GM19043 (cell line): ENCODE results near the gene MYOG.

Source experiments
- ATAC-seq: cut with Tn5 transposase; IDR thresholded peaks from one replicate; pipeline ENCODE4 v1.9.1; 2021; ENCODE audit warnings: low read depth; ENCODE audit not compliant: unreplicated experiment

MYOG gene

DNA sequence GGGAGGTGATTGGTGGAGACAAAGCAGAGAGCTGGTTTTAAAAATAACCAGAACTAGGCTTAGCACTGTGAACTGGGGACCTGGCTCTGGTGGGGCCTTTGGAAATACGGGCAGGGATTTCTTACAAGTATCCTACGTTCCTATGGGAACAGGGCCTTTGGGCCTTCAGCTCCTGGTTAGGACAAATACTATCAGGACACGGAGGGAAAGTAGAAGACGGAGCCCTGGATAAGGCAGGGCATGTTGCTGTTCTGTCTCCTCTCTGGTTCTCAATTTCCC is 5.3 kb upstream of the MYOG start:
- ATAC-seq = no peak

GRCh38 chr1:203090421-203091198 is 4.8 kb upstream of the MYOG start:
- no peak for ATAC-seq

GRCh38 chr1:203089651-203090045 is 3.8 kb upstream of the MYOG start:
- no peak for ATAC-seq

DNA sequence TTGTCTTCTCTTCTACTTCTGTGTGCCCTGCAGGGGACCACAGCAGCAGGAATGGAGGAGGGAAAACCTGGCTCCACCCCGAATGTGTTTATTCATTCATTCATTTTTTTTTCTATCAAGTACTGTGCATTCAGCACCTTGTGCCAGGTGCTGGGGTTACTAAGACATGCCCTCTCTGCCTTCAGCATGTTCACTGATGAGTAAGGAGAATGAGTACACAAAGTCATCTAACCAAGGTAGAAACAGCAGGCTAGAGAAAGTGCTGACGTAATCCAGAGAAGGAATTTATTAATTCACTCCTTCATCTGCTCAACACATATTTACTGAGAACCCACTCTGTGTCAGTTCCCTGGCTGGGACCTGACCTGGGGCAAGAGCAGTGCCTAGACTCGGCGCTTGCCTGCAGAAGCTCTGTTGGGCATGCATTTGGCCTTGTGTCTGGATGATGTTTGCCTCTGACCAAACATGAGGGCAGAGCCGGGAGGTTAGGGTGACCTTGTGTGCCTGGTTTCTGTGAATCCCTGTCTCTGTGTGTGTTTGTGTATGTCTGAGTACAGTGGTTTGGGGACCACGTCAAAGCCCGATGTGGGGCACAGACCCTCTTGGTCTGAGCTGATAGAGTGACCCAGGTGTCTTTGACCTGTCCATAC is 3.3 kb upstream of the MYOG start:
- ATAC-seq = no peak

- ATAC-seq = no peak
These were observed 2.6 kb upstream of the MYOG start for GRCh38 chr1:203088441-203088840.

GRCh38 chr1:203086992-203087763 is 1.4 kb upstream of the MYOG start:
- no peak for ATAC-seq

DNA sequence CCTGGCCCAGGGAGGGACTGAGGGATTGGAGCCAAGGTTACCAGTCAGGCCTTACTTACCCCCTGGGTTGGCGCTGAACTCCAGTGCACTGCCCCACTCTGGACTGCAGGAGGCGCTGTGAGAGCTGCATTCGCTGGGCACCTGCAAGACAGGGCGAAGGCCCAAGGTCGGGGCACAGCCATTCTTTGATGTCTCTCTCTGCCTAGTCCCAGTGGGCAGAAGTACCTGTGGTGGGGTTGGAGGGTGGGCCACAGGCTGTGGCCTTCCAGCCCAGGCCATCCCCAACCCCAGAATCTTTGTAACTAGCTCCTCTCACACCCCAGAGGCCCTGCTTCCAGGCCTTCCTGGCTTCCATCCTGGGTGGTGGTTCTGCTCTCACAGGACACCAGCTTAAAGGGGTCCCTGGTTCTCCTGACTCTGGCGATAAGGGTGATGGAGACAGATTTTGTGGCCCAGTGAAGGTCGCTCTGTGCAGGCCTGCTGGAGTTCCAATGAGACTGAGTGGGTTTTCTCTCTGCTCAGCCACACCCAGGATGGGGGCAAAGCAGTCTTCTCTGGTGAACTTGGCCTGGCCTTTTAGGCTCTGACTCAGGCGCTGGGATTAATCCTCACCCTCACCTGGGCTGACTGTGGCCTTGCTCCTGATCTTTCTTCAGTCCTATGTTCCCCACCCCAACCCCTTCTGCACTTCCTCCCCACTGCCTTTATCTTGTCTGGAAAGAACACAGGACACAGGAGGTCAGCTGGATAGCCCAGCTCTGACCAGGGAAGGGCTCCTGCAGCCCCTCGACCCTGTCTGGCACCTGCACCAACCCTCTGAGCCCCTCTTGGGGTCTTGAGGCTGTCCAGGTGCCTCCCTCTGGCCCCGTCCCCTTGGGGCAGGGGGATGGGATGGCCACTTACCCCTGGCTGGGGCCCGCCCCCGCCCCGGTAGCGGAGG is 954 bp downstream of the MYOG start:
- no peak for ATAC-seq

GRCh38 chr1:203083463-203083921 is 2.3 kb downstream of the MYOG start:
- ATAC-seq = no peak

DNA sequence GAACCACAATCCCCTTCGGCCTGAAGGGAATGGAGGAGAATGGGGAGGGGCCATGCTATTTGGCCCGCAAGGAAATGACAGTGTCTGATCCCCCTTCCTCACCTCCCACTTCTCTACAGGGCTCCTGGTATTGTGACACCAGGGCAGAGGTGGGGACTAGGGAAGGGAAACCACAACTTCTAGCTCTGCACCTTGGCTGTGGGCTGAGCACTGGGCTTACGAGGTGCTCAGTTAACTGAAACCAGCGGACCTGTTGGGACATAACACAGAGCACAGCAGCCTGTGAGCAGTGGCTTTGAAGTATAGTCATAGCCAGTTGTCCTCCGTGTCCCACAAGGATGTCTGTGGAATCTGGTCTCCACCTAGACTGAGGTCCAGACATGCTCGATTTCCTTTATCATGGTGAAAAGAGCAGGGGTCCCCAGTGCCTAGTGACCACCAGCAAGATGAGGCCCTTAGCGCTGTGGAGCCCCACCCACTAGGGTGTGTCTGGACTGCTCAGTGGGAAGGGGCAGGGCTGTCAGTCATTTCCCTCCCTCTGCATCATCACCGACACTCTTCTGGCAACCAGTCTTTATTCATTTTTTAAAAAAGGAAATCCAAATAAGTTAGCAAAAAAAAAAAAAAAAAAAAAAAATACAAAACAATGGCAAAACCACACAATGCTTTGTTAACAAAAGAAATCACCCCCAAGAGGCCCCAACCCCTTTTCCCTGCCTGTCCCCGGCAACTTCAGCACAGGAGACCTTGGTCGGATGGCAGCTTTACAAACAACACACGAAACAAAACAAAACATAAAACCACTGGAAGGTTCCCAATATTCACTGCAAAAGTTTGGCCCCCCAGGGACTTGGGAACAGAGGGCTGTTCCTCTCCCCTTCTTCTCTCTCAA is 3.0 kb downstream of the MYOG start:
- no peak for ATAC-seq

DNA sequence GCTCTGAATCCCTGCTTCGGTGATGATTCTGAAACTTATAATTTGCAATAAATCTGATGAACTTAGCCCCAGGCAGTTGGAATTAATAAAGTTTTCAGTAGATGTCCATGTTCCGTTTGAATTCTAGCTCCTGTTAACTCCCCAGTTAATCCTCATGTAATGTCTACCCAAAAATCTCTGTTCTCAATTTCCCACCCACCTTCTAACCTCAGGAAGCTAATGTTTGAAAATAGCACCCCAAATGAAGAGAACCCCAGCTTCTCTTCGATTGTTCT is 3.6 kb downstream of the MYOG start:
- ATAC-seq = no peak

DNA sequence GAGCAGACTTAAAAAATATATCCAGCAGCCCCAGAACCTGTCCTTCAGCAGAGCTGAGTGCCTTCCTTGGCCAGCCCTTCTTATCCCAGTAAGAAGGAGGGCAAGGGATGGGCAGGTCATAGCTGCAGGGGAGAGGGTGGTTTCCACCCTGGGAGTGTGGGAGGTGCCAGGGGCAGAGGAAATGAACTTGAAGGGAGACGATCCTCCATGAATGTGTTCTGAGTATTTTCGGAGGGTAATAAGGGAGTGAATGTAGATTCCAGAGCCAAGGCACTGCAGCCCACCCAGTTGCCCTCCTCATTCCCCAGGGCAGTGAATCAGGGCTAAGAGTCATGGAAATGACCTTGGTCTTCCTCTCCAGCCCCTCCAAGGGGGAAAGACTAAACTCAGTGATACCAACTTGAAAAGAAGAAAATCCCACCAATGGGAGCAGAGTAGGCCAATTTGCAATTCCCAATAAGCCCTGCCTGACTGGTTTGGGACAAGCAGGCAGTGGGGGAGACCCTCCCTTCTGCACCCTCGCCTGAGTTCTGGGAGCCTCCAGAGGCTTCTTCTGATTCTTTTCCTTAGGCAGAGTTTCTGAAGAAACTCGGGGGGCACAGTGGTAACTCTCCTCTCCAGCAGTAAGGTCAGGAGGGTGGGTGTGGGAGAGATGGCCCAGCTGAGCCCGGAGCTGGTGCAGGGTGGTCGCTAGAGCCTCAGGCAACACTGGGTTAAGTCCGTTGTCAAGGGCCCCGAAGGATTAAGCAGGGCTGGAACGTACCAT is 4.2 kb downstream of the MYOG start:
- ATAC-seq = no peak

- ATAC-seq = no peak
These were observed 5.4 kb downstream of the MYOG start for GRCh38 chr1:203080456-203080855.

- ATAC-seq = no peak
These were observed 7.3 kb downstream of the MYOG start for GRCh38 chr1:203078478-203078877.

DNA sequence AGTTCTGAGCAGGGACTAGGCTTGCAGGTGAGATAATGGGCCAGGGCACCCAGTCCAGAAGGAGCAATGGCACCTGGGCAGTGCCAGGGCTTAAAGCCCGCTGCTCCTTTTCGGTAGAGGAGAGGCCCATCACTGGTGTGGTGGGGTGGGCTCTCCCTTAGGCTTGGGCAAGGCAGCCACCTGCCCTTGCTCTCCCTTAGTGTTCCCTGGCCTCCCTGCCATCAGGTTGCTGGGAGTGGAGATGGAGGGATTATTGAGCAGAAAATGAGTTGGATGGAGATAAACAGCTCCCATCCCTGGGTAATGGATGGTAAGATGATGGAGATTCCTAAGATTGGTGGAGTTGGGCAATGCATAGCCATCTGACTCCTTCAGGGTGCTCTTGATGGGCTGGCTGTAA is 7.9 kb downstream of the MYOG start:
- ATAC-seq = no peak

GRCh38 chr1:203077367-203077766 is 8.4 kb downstream of the MYOG start:
- ATAC-seq = no peak

DNA sequence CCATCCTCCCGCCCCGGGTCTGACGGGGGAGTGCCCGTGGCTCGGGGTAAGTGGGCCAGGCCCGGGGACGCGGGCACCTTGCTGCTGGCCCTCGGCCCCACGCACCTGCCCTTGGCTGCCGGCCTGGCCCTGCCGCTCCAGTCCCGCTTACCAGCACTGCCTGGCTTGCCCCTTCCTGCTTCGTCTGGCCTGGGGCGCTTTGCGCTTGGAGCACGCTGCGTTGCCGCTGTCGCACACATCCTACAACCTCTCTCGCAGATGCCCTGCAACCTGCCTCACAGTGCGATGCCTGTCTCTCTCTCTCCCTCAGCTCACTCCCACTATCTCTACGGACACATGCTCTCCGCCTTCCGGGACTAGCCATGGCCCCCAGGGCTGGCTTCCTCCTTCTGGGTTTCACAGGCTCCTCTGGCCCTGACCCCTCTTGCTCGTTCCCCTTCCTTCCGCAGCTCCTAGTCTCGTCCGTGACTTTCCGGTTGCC is 9.7 kb downstream of the MYOG start:
- ATAC-seq = no peak

DNA sequence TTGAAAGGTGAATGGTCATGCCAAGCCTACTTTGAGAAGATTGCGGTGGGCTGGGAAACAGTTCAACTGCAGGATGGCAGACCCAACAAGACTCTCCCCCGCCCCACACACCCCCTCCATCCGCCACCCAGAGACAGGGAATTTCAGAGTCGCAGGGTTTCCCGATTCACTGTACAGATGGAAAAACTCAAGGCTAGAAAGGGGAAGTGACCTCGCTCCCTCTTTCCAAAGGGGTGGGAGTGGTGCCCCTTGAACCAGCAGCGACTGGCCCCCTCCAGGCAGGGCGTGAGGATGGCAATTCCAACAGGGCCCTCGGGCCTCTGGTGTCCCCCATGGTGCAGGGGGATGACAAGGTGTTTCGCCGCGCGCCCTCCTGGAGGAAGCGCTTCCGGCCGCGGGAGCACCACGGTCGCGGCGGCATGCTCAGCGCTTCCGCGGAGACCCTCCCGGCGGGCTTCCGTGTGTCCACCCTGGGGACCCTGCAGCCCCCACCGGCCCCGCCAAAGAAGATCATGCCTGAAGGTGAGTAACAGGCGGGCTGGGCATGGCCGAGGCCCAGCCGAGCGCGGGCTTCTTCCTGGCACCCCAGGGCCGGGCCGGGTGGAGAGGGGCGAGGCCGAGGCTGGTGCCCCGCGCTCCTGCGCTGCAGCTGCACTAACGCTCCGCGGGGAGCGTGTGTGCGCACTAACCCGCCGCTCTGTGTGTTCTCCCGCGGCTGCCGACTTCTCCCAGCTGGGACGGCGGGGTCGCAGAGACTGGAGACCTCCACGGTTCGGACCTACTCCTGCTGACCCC is 10.4 kb downstream of the MYOG start:
- ATAC-seq = no peak

- no peak for ATAC-seq
These were observed 11.2 kb downstream of the MYOG start for GRCh38 chr1:203074610-203075009.
